ENCODE measurements around the gene HES1.

The HES1 gene

DNA sequence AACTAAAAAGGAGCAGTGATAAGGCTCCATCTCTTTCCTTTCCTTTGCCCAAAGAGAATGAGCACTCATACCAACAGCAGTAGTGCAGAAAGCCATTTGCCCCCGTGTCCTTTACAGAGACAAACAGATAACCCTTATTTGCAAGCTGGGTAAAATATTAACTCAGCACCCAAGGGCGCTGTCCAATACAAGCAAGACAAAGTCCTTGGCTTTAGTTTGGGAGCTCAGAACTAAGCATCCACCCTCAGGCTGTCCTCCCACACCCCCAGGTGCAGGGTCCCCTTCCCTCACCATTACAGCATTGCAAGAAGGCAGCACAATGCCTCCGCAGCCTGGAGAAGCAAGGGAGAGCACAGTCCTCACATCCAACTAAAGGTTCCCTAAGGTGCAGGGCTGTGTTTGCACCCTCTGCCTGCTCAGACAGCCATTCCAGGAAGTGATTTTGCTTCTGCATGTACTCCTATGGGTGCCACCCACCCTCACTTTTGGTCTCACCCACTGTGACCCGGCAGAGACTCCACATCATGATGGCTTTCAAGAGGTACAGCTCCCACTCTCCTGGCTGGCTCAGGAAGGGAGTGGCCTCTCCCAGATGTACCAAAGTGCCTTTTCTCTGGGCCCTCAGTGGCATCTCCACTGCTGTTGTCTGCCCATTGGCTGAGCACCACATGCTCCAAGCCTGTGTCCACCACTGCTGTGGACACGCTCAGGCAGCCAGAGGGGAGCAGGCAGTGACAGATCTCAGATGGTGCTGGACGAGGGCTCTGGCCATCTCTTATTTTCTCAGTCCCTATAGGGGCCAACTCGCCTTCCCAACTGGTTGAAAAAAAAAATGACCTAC lies 34.1 kb upstream of the HES1 start:
- no peak for DNase-seq (ENCODE audit: low read depth in 2 of 3, low spot score in 2 of 3)

DNA sequence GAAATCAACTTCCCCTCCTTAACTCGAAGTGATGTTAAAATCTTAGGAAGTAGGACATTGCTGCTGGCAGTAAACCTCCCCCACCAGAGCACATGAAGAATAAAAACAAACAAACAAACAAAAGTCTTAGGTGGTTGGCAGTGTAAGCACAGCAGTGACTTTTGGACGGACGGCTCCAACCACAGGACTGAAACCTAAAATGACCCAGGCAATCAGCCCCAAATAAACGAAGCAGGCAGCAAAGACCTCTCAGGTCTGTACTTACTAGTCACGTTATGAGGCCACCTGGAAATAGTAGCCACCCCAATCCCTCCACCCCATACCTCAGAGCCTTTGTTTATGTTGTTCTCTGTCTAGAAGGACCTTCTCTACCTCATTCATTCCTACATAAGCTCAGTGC lies 33.5 kb upstream of the HES1 start:
- DNase-seq (ENCODE audit: low read depth in 2 of 3, low spot score in 2 of 3) = no peak

DNA sequence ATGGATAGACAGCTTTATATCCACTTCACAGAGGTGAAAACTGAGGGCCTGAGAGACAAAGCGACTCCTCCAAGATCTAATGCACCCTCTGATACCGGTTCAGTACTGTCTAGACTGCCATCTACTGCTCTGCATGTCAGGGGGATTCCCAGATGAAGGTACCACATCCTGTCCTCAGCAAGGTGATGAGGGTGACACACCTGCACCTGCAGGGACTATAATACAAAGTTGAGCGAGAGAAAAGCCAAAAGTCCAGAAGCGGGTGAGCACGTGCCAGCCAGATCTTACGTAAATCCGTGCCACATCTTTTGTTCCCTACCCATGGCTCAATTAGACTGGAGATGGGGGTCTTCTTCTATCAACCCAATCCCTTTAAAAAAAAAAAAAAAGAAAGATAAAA lies 32.4 kb upstream of the HES1 start:
- DNase-seq (ENCODE audit: low read depth in 2 of 3, low spot score in 2 of 3) = no peak

DNA sequence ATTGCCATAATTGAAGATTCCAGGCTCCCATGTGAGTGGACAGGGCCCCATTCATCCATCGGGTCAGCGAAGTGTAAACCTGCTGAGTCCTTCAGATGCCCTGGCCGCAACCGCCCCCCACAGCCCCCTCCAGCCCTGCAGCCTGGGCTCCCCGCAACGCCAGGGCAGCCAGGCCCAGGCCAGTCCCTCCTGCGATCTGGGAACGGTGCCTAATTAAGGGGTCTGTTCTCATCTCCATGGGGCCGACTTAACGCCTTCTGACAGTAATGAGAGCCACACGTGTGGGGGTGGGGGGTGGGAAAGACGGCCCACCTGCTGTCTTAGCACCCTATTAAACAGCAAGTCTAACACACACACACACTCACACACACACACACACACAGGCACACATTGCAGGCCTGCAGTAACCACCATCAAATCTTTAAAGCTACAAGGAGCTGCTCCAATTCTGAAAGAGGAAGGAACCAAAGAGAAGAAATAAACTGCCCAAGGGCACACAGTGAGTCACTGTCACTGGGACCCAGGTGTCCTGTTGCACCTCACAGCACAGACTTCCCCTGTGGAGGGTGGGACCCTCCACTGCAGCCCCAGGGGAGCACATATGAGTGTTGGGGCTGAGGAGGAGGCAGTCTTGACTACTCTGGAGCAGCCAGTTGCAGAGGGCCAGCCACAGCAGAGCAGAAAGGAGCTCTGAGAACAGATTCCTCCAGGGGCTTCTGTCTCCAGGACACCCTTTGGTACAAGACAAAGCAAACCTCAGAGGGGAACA lies 31.8 kb upstream of the HES1 start:
- DNase-seq (ENCODE audit: low read depth in 2 of 3, low spot score in 2 of 3) = no peak

DNA sequence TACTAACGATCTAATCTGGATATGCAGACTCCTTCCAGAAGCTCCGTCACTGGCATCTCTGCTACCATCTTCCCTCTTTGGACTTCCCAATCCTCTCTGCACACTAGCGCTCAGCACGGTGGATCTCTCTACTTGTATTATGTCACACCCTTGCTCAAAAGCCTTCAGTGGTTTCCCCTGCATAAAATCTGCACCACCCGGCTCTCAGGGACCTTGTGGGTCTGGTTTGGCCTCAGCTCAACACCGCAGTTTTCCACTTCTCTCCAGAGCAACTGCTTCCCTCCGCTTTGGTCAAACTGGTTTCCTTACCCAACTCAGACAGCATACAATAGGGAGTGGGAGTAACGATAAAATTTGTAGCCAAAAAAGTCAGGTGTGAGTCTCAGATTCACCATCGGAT lies 30.7 kb upstream of the HES1 start:
- DNase-seq (ENCODE audit: low read depth in 2 of 3, low spot score in 2 of 3) = no peak

DNA sequence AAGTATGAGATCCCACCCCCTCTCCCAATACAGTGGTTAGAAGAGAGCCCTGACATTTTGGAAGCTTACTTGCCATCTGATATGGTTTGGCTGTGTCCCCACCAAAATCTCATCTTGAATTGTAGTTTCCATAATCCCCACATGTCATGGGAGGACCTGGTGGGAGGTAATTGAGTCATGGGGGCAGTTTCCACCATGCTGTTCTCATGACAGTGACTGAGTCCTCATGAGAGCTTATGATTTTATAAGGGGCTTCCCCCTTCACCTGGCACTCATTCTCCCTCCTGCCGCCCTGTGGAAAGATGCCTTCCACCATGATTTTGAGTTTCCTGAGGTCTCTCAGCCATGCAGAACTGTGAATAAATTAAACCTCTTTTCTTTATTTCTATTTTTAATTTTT lies 28.8 kb upstream of the HES1 start:
- peak in 1 of 3 experiments; percentile 4 for DNase-seq (ENCODE audit: low read depth in 2 of 3, low spot score in 2 of 3)

DNA sequence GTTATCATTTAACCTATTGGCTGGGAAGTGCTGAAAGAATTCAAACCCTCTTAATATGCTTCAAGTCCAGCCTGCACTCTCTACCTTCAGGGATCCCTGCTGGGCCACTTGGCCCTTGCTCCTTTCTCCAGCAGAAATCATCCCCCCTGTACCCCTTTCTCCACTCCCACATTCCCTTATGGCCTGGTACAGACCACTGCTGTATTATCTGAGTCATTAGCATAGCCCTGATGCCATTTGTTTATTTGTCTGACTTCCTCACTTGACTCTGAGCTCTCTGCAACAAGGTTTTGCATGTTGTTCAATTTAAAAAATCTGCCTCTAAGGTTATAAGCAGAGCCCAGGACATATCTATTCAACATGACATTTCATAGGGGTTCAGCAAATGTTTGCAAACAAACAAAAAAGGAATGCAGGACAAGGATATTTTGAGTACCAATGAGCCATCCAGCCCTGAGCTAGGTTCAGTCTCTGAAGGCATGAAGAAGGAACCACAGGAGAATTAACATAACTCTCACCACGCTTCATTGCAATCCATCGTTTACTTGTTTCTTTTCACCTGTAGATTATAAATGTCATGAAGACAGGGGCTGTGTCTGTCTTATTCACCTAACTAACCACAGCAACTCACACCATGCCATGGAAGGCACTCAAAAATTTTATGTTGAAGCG lies 26.6 kb upstream of the HES1 start:
- DNase-seq (ENCODE audit: low read depth in 2 of 3, low spot score in 2 of 3) = no peak

DNA sequence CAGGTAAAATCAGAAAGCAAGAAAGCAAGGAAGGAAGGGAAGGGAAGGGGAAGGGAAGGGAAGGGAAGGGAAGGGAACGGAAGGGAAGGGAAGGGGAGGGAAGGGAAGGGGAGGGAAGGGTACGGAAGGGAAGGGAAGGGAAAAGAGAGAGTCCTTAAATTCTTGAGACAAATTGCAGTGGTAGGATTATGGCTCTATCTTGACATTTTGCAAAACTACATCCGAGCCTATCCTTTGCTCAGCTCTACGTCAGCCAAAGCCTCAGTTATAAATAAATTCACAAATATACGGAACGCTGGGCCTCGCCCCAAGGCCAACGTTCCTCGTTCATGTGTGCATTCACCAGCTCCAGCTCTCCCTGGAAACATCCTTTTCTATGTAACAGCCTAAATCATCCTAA lies 25.5 kb upstream of the HES1 start:
- DNase-seq (ENCODE audit: low read depth in 2 of 3, low spot score in 2 of 3) = no peak

DNA sequence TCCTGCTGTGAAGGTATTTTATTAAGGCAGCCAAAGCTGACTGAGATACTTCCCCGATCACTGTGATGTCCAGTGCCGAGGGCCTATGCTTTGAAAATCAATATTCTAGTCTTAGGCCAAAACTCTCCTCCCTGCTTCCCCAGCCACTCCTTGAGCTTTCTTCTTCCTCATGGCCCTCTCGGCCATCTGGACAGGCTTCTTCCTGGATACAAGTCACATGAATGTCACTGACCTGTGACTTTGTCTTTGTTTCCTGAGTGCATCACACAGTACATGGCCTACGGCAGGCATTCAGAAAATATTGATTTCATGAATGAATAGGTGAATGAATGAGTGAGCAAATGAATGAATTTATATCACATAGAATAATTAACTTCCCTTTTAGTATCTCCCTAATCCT lies 24.6 kb upstream of the HES1 start:
- DNase-seq (ENCODE audit: low read depth in 2 of 3, low spot score in 2 of 3) = no peak

DNA sequence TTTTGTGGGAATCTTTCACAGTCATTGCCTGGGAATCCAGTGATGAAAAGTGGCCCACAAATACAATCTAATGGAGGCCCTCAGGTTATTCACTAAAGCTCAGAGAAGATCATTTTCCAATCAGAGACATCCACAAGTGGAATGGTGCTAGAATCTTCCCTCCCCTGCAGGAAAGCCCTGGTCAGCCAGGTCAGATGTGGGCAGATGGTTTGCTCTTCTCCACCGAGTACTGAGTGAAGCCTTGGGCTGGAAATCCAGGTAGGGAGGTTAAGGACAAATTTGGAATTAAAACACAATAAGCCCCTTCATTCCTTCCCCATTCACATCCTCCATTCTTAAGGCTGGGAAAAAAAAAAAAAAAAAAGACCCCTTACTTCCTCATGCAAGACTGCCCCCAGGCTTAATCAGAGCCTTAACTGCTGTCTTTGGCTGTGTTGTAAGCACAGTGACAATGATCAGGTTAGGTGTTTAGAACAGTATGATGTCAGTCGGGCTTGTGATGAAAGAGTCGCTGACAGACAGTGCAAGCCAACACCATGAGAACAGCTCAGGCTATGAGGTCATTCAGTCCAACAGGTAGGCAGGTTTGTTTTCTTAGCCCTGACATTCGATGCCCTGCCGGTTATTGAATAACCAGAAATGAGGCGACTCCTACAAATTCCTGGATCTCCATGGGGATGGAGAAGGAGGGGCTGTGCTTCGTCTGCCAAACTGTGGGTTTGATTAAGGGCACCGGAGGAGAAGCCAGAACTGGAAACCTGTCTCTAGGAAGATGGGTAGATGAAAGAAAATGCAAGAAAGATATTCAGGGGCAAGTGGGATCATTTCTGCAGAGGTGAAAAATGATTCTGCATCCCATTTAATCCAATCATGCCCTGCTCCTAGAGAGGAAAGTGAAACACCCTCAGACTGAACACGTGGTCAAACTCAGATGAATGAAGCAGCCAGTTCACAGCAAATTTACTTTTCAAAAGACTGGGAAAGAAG lies 23.5 kb upstream of the HES1 start:
- no peak for DNase-seq (ENCODE audit: low read depth in 2 of 3, low spot score in 2 of 3)

DNA sequence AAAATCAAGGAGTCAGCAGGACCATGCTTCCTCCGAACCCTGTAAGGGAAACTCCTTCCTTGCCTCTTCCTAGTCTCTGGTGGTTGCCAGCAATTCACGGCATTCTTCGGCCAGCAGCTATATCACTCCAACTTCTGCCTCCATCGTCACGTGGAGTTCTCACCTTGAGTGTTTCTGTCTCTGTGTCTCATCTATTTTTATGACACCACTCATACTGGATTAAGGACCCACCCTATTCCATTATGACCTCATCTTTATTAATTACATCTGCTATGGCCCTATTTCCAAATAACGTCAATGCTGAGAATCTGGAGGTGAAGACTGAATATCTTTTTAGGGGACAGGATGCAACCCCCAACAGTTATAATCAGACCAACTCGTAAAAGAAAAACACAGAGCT lies 21.8 kb upstream of the HES1 start:
- DNase-seq (ENCODE audit: low read depth in 2 of 3, low spot score in 2 of 3) = no peak

DNA sequence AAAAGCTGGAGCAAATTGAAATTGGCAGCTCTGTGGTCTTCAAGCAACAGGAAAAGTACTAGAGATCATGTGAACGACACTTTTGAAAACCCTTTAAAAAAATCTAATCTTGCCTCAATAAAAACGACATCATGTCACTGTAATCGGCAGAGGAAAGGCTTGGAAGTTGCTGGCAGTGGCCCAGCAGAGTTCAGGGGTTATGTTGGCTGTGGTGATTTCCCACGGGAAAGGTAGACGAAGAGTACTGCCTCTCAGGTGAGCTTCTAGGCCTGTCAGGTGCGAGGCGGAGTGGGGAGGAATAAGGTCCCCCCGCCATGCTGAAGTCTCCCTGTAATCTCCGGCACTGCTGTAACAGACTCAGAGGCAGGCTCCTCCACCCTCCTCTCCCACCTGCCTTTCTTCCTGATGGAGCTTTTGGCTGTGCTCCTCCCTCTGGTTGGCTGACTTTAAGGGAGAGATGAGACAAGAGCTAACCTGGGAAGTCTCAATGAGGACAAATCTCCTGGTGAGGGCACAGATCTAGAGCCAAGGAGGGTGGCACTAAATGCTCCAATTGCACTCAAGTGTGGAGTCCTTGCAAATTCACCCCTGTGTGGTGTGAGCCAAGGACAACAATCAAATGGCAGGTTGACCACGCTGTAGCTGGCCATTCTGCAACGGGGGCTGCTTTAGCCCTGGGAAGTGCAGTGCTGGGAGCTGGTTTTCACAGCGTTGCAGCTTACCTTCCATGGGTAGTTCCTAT lies 18.7 kb upstream of the HES1 start:
- DNase-seq (ENCODE audit: low read depth in 2 of 3, low spot score in 2 of 3) = no peak

DNA sequence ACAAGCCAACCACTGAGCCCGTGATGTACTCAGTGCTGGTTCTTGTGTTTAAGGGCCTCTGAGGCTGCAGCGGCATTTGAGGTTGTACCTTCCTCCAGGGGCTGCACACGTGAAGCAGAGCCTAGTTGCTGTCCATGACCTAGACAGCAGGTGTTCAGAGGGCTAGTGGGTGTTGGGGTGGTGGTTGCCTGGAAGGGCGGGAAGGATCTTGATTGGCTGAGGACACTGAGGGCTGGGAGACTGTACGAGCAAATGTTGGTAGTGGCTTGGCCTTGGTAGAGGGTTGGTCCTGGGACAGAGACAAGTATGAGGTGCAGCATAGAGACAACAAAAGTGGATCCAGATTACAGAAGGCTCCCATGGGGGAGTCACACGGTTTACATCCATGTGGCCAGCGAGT lies 17.0 kb upstream of the HES1 start:
- no peak for DNase-seq (ENCODE audit: low read depth in 2 of 3, low spot score in 2 of 3)

DNA sequence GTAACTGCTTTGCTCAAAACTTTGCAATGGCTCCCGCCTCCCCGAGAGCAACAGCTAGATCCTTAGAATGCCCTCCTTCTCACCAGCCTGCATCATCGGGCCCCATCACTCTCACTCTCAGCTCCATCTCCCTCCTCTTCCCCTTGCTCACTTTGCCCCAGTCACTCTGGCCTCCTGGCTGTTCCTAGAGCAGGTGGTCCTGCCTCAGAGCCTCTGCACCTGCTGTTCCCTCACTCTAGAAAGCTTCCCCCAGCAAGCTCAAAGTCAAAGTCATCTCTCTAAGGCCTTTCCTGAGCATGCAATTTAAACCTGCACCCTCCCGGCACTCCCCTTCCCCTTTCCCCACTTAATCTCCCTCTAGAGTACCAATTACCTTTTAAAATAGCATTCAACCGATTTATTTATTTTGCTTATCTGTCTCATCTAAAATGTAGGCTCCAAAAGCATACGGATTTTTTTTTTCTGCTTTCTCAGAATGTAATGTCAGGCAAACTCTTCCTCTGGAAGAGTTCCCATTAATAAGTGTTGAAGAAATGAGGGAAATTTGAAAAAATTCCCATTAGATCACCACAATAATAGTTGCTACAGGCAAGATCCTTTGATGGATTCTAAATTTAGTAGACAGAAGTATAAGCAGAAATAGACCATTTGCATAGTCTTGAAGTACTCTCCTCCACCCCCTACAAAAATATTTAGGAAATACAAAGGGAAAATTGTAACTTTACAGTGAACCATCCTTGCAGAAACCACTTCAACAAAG lies 15.9 kb upstream of the HES1 start:
- no peak for DNase-seq (ENCODE audit: low read depth in 2 of 3, low spot score in 2 of 3)

DNA sequence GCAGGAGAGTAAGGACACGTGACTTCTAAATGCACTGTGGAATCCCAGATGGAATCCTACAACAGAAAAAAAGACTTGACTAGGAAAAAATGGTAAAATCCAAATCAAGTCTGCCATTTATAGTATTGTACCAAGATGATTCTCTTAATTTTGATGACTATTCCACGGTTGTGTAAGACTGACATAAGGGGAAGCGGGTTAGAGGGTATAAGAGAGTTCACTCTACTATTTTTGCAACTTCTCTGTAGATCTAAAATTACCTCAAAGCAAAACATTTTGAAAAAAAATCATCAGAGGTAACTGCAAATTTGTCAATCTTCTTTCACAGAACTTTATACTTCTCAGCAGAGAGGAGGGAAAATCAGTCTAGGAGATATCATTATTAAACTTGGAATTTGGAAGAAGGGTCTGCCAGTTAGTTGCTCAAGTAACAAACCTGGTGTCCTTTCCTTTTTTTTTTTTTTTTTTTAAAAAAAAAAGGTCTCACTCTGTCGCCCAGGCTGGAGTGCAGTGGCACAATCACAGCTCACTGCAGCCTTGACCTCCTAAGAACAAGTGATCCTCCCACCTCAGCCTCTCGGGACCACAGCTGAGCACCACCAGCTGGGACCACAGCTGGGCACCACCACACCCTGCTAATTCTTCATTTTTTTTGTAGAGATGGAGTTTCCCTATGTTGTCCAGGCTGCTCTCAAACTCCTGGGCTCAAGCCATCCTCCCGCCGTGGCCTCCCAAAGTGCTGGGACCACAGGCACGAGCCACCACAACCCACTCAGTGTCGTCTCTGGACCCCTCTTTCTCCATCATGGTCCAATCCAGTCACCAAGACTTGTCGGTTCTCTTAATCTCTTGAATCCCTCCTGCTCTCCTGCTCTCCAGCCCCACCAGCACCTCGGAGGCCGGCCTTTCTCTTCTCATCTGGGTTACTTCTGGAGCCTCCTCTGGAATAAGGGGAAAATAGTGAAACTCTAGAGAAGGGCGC lies 14.9 kb upstream of the HES1 start:
- no peak for DNase-seq (ENCODE audit: low read depth in 2 of 3, low spot score in 2 of 3)

DNA sequence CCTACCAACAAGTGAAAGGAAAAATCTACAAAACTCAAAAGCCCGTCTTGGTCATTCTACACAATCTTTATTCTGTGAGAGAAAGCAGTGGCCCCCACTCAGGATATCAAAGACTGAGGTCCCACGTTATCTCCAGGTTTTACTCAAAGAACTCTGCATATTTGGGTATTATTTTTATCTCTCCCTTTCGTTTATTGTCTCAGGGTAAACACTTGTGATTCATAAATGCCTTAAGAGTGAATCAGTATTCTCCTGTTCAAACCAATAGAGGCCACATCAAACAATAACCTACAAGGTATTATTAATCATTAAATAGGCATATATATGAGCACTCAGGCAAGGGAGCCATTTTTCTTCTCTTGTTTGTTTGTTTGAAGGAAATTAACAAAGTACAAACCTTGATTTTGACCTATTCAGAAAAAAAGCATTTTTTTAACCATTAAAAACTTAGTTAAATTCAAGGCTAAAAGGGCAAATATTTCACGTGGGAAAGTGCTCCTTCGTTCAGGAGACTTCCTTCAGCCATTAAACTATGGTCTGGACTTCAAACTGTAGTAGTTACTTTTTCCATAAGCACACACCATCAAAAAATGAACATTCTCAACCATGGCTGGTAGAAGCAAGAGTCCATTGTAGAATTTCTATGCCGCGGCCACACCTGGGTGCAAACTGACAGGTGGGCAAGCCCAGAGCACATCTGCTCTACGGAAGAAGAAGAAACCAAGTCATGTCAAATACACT lies 13.9 kb upstream of the HES1 start:
- DNase-seq (ENCODE audit: low read depth in 2 of 3, low spot score in 2 of 3) = no peak

DNA sequence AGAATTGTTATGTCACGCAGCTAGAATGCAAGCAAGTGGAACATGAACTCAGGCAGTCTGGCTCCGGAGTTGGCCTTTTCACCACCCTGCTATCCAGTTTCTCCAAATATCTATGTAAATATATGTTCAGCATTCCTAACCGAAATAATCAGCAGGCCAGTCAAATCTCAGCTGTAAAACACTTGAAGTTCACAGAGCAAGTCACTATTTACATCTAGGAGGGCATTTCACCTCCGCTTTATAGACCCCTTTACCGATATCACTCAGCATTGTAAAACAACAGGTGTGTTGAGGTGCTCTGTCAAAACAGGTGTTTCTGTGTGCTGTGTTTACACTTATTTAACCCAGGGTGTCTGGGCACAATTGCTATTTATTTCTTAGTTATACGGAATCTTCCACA lies 12.2 kb upstream of the HES1 start:
- DNase-seq (ENCODE audit: low read depth in 2 of 3, low spot score in 2 of 3) = no peak

DNA sequence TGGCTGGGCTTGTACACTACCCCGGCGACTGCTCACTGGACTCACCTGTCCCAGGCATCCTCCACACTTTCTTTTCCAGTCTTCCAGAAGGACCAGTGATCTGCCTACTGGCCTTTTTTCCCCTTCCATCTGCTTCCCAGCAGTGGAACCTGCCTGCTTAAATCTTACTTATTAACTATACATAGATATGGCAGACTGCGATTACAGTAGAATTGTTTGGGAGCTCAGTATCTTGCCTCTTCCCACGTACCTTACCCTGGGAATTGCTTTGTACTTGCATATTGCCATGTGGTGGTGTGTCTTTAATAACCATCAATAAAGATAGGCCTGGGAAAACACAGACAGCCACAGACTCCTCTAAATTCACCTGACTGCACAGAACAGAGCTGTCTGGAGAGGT lies 11.8 kb upstream of the HES1 start:
- no peak for DNase-seq (ENCODE audit: low read depth in 2 of 3, low spot score in 2 of 3)

Data from activated CD8-positive, alpha-beta memory T cell treated with anti-CD3 and anti-CD28 coated beads for 48 hours (primary cell).